Endometrial microvascular endothelial cells (primary cell): ENCODE data around the gene COL8A1. TPM values are rescaled to one million over a fixed set of nuclear protein-coding genes. Genes with fewer than 3 reads are reported as not detected.

Experiments used
- in situ Hi-C: cut with HindIII; loops from 2 replicates; pipeline ENCODE4 v1.10.0; 2017; ENCODE audit warnings: low sequenced_read_pairs, low pct_unique_long_range_greater_than_20kb; ENCODE audit errors: inconsistent ontology term
- total RNA-seq: library from RNA; depleted of rRNA; stranded (reverse); fragments of >200 nt; gene quantifications from one replicate; pipeline ENCODE4 v1.2.3, GENCODE V29; 2015; ENCODE audit errors: inconsistent ontology term

COL8A1 gene
- total RNA-seq, 1 donor from 2014 or later: 97.5 TPM

- in situ Hi-C loops: no loop called here
Observed at GRCh38 chr3:99663977-99664376, 25.6 kb downstream of the COL8A1 start.

DNA sequence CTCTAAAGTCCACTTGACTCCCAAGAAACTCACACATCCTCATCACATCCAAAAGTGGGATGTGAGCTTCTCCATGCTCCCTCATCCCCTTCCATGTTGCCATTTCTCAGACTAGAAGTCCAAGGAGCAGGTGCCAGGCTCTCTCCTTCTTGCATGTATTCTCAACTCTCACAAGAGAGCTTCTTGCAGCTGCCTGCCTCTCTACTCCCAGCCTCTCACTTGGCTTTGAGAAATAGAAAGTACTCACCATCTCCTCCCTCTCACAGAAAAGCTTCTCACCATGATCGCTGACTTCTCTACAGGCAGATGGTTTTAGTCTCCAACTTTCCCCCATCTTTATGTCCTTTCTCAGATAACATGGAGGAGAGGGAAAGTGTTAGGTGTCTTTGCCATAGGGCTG lies 26.6 kb downstream of the COL8A1 start:
- in situ Hi-C loops: no loop called here

- in situ Hi-C loops: no loop called here
Observed at GRCh38 chr3:99666201-99666600, 27.8 kb downstream of the COL8A1 start.

- in situ Hi-C loops: no loop called here
Observed at GRCh38 chr3:99668044-99668443, 29.6 kb downstream of the COL8A1 start.

- in situ Hi-C loops: no loop called here
Observed at GRCh38 chr3:99669879-99670555, 31.6 kb downstream of the COL8A1 start.

- in situ Hi-C loops: no loop called here
Observed at GRCh38 chr3:99670556-99670950, 32.2 kb downstream of the COL8A1 start.

DNA sequence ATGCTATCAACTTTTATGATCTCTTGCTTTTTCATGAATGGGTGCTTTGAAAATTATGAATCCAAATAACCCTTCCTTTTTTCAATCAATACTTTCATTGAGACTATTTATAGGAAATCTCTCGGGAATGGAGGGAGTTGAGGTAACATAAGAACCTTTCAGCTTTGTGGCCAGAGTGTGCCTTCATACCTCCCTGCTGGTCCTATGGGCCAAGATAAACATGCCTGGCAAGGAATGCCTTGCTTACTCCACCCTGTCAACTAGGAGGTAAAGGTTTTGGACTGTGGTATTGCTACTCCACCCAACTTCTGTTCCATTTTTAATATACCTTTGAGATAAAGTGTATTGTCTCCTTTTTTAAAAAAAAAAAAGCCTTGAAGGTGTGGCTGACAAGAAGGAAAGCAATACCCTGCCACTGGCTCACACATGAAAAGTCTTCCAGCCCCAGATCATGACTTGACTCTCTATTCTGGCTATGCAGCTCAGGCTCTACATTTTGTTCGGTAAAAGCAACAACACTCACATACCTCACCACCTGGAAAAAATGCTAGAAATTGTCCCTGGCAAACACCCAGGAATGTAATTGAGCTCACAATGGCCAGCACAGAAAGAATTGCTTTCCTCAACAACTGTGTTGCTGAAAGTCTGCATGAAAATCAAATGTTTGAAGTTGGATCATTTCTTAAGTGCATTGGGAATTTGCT lies 35.8 kb downstream of the COL8A1 start:
- in situ Hi-C loops: no loop called here

- in situ Hi-C loops: no loop called here
Observed at GRCh38 chr3:99678023-99678422, 39.6 kb downstream of the COL8A1 start.

DNA sequence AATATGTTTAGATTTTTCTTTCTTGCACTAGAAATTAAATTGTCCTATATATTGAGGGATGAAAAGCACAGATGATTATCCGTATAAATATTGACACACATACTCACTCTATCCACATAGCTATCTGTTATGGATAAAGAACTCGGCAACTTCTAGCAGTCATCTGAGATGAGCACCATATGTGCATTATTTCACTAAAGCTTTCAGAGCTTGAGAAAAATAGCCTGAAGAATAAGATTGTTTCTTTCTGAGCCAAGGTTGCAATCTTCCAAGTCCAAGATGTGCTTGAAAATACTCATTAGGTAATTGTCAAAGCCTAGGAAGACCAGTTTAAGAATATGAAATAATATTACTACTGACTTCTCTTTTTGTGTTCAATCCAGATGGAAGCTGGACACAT lies 40.5 kb downstream of the COL8A1 start:
- in situ Hi-C loops: no loop called here

GRCh38 chr3:99681512-99681911 lies 43.1 kb downstream of the COL8A1 start:
- in situ Hi-C loops: no loop called here

- in situ Hi-C loops: no loop called here
Observed at GRCh38 chr3:99681976-99682375, 43.6 kb downstream of the COL8A1 start.

GRCh38 chr3:99683465-99683864 lies 45.1 kb downstream of the COL8A1 start:
- in situ Hi-C loops: no loop called here

DNA sequence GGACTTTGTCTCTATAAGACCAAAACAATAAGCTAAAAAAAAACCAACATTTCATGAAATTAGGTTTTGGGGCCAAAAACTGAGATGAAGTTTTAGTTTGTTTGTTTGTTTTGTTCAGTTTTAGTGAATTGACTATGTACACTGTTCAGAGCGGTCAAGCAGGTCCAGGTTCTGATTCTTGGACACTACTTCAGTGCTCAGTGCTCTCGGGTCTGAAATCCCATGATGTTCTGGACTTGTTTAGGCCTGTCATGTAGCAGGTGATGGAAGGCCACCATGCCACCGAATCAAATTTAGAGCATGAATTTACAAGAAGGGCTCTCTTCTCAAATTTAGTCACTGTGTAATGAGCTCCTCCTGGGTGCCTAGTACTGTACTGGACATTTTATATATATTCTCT lies 45.5 kb downstream of the COL8A1 start:
- in situ Hi-C loops: no loop called here

DNA sequence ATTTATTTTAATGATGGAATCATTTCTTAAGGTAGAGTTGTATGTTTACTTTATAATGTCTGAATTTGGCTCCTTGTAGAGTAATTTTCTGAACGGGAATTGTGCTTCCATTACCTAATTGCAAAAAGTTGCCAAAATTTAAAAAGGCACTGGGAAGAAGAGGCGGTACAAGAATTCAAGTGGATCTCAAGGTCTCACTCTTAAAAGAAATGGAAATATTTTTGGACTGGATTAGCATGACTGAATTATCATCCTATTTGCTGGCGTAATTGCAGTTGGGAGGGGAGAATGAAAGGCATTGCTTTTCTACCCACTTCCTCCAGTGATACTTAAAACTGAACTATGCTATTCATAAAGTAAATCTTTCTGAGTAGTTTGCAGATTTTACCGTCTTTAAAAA lies 46.2 kb downstream of the COL8A1 start:
- in situ Hi-C loops: no loop called here

- in situ Hi-C loops: no loop called here
Observed at GRCh38 chr3:99686469-99686868, 48.1 kb downstream of the COL8A1 start.

- in situ Hi-C loops: no loop called here
Observed at GRCh38 chr3:99686955-99687612, 48.7 kb downstream of the COL8A1 start.

GRCh38 chr3:99690761-99691369 lies 52.5 kb downstream of the COL8A1 start:
- in situ Hi-C loops: no loop called here

GRCh38 chr3:99693636-99694035 lies 55.2 kb downstream of the COL8A1 start:
- in situ Hi-C loops: no loop called here

- in situ Hi-C loops: no loop called here
Observed at GRCh38 chr3:99696497-99696896, 58.1 kb downstream of the COL8A1 start.

DNA sequence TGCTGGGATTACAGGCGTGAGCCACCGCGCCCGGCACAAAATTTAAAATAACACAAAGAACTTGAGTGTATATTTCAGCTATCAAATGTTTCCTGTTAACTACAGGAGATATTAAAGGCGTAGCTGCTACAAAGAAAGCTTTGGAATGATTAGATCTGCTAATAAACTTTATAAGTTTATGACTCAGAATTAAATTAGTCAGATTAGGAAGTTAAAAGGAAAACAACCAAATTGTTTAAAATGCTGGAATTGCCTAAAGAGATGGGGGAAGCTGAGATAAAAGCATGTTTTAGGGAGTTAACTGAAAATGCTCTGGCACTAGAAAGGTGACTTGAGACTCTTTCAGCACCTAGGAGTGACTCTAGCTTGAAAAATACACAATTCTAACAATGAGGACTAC lies 58.9 kb downstream of the COL8A1 start:
- in situ Hi-C loops: no loop called here
